WTC11 (cell line): ENCODE measurements around the gene ADAMTS10. TPM values are rescaled to one million over a fixed set of nuclear protein-coding genes. Genes with fewer than 3 reads are reported as not detected.
A peak's percentile ranks its signal among the peaks of the same experiment; 100 is the strongest.
"Not testable (repeated sequence)": the region's sequence is repeated elsewhere in the genome, so short reads cannot be mapped to it uniquely, and the experiment has no call there.

Source experiments
- ATAC-seq: fragments of 200-7000 bp; cut with Tn5 transposase; 2 replicates; pipeline ENCODE4 v1.10.0; 2021; ENCODE audit warnings: mild to moderate bottlenecking, moderate library complexity
- CTCF ChIA-PET: fragments of 300-600 bp; sonication (Branson Sonifier 250); formaldehyde crosslinking; loops from one replicate; lab custom pipeline; 2021; ENCODE audit warnings: antibody characterized with exemption; lab: Charles Lee
- POLR2A ChIA-PET: fragments of 350-600 bp; sonication (Branson Sonifier 250); formaldehyde crosslinking; loops from one replicate; lab custom pipeline; 2021; ENCODE audit warnings: antibody characterized with exemption; lab: Charles Lee
- DNase-seq: peaks from one replicate; pipeline ENCODE4 v3.0.0; 2021; ENCODE audit warnings: low spot score
- H3K27ac Mint-ChIP-seq: 2 replicates; pipeline ENCODE4 v1.8.0; 2021; ENCODE audit warnings: mixed read lengths
- H3K27me3 Mint-ChIP-seq: 2 replicates; pipeline ENCODE4 v1.8.0; 2021; ENCODE audit warnings: low read depth, mild to moderate bottlenecking, moderate library complexity, mixed read lengths
- H3K36me3 Mint-ChIP-seq: 2 replicates; pipeline ENCODE4 v1.8.0; 2021; ENCODE audit warnings: mixed read lengths
- H3K4me1 Mint-ChIP-seq: 2 replicates; pipeline ENCODE4 v1.8.0; 2022; ENCODE audit warnings: mixed read lengths
- H3K4me3 Mint-ChIP-seq: 2 replicates; pipeline ENCODE4 v1.8.0; 2021; ENCODE audit warnings: mild to moderate bottlenecking, moderate library complexity, mixed read lengths
- H3K9me3 Mint-ChIP-seq: 2 replicates; pipeline ENCODE4 v1.8.0; 2021; ENCODE audit warnings: mixed read lengths
- CREM ChIP-seq: sonication (generic); formaldehyde crosslinking; IDR thresholded peaks from 2 replicates; pipeline ENCODE4 v1.8.1; 2022; ENCODE audit warnings: mild to moderate bottlenecking, missing genetic modification reagents, moderate library complexity
- JAZF1 ChIP-seq: fragments of 250-450 bp; sonication (Bioruptor Pico); IDR thresholded peaks from 2 replicates; pipeline ENCODE4 v1.9.0; 2021; ENCODE audit warnings: moderate library complexity, mild to moderate bottlenecking, inconsistent platforms
- KAT7 ChIP-seq: sonication (generic); formaldehyde crosslinking; IDR thresholded peaks from 2 replicates; pipeline ENCODE4 v1.8.1; 2023; ENCODE audit warnings: missing genetic modification reagents, mild to moderate bottlenecking, borderline replicate concordance
- NFE2L1 ChIP-seq: sonication (generic); formaldehyde crosslinking; IDR thresholded peaks from 2 replicates; pipeline ENCODE4 v1.8.1; 2023; ENCODE audit warnings: missing genetic modification reagents
- ZNF232 ChIP-seq: sonication (generic); formaldehyde crosslinking; IDR thresholded peaks from 2 replicates; pipeline ENCODE4 v1.8.0; 2022; ENCODE audit warnings: mild to moderate bottlenecking, missing genetic modification reagents
- ZNF263 ChIP-seq: sonication (generic); formaldehyde crosslinking; IDR thresholded peaks from 2 replicates; pipeline ENCODE4 v1.8.1; 2022; ENCODE audit warnings: low read depth, mild to moderate bottlenecking, moderate library complexity, missing genetic modification reagents
- ZNF396 ChIP-seq: fragments of 250-450 bp; sonication (Bioruptor Pico); IDR thresholded peaks from 2 replicates; pipeline ENCODE4 v1.8.0; 2021; ENCODE audit warnings: mild to moderate bottlenecking, moderate library complexity, borderline replicate concordance
- ZNF423 ChIP-seq: fragments of 250-450 bp; sonication (Bioruptor Pico); IDR thresholded peaks from 2 replicates; pipeline ENCODE4 v2.1.2; 2022; ENCODE audit warnings: mild to moderate bottlenecking, moderate library complexity
- total RNA-seq: library from RNA; stranded (reverse); gene quantifications from 3 replicates; pipeline ENCODE4 v1.2.3, GENCODE V29; 2021
- TF ChIP-seq, protein P1 (sequence below): fragments of 250-450 bp; sonication (Bioruptor Pico); IDR thresholded peaks from 2 replicates; pipeline ENCODE4 v1.9.0; 2021; ENCODE audit warnings: moderate library complexity, mild to moderate bottlenecking, inconsistent platforms, borderline replicate concordance
- TF ChIP-seq, protein P2 (sequence below): sonication (generic); formaldehyde crosslinking; IDR thresholded peaks from 2 replicates; pipeline ENCODE4 v1.8.1; 2022; ENCODE audit warnings: low read depth, mild to moderate bottlenecking, moderate library complexity, missing genetic modification reagents, borderline replicate concordance
- TF ChIP-seq, protein P3 (sequence below): sonication (generic); formaldehyde crosslinking; IDR thresholded peaks from 2 replicates; pipeline ENCODE4 v1.8.0; 2022; ENCODE audit warnings: mild to moderate bottlenecking, missing genetic modification reagents
- TF ChIP-seq, protein P4 (sequence below): sonication (generic); formaldehyde crosslinking; IDR thresholded peaks from 2 replicates; pipeline ENCODE4 v1.8.1; 2023; ENCODE audit warnings: mild to moderate bottlenecking, missing genetic modification reagents

Gene ADAMTS10
- total RNA-seq, 1 experiment from 2014 or later, result 16.0 TPM

DNA sequence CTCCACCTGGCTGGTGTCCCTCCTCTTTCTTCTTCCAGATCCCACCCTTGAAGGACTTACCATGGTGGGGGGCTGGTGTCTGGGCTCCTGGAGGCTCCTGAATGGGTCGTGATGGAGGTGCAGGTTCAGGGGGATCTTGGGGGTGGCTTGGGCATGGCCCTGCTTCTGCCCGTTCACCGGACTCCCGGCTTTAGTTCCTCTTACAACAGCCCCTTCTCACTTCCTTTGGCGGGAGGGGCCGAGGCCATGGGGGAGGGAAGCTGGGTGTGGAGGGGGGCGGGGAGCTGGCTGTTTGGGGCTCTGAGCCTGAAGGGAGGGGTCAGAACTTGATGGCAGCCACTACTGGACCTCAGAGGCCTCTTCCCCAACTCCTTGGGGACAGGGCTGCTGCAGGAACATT is 33.3 kb downstream of the ADAMTS10 start, which contains the start of gene MYO1F:
Gene MYO1F (minus strand): TSS at position 196 of the 400 bp plus-strand sequence. CDS start 133 bp downstream, at position 63.
- Mint-ChIP-seq H3K9me3 (peaks cover 5% of the 10 kb centered on the region; the same call in 1 of the 2 replicates), H3K36me3 (no peaks in the 10 kb centered on the region), H3K4me1 (peaks cover 24% of the 10 kb centered on the region), H3K27ac (peak within 1 kb of the TSS; percentile 10; the same call in 1 of the 2 replicates)
- POLR2A ChIA-PET, result no interaction called here
- CTCF ChIA-PET, result interaction anchor here (0.6 to 6.0 kb wide), 15 partner anchors 8 to 224 kb away, joined by 3 to 88 read pairs (median 10); partner anchors contain the start of genes MARCHF2 and ZNF414
- TF ChIP-seq, protein P1, sequence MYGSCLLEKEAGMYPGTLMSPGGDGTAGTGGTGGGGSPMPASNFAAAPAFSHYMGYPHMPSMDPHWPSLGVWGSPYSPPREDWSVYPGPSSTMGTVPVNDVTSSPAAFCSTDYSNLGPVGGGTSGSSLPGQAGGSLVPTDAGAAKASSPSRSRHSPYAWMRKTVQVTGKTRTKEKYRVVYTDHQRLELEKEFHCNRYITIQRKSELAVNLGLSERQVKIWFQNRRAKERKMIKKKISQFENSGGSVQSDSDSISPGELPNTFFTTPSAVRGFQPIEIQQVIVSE (CRISPR knock-in tag), result no peak
- TF ChIP-seq NFE2L1 (CRISPR knock-in tag) (no peak), KAT7 (CRISPR knock-in tag) (no peak), ZNF423 (no peak), CREM (no peak), ZNF263 (CRISPR knock-in tag) (no peak)
- TF ChIP-seq, protein P2, sequence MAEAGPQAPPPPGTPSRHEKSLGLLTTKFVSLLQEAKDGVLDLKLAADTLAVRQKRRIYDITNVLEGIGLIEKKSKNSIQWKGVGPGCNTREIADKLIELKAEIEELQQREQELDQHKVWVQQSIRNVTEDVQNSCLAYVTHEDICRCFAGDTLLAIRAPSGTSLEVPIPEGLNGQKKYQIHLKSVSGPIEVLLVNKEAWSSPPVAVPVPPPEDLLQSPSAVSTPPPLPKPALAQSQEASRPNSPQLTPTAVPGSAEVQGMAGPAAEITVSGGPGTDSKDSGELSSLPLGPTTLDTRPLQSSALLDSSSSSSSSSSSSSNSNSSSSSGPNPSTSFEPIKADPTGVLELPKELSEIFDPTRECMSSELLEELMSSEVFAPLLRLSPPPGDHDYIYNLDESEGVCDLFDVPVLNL (CRISPR knock-in tag), result no peak
- TF ChIP-seq, protein P3, sequence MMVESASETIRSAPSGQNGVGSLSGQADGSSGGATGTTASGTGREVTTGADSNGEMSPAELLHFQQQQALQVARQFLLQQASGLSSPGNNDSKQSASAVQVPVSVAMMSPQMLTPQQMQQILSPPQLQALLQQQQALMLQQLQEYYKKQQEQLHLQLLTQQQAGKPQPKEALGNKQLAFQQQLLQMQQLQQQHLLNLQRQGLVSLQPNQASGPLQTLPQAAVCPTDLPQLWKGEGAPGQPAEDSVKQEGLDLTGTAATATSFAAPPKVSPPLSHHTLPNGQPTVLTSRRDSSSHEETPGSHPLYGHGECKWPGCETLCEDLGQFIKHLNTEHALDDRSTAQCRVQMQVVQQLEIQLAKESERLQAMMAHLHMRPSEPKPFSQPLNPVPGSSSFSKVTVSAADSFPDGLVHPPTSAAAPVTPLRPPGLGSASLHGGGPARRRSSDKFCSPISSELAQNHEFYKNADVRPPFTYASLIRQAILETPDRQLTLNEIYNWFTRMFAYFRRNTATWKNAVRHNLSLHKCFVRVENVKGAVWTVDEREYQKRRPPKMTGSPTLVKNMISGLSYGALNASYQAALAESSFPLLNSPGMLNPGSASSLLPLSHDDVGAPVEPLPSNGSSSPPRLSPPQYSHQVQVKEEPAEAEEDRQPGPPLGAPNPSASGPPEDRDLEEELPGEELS (CRISPR knock-in tag), result no peak
- TF ChIP-seq, all 79 proteins: peak for 0
- ATAC-seq, result no peak
- DNase-seq, result no peak
- Mint-ChIP-seq H3K4me3 (peak within 1 kb of the TSS; percentile 43; the same call in 1 of the 2 replicates), H3K27me3 (peaks cover 9% of the 10 kb centered on the region)

DNA sequence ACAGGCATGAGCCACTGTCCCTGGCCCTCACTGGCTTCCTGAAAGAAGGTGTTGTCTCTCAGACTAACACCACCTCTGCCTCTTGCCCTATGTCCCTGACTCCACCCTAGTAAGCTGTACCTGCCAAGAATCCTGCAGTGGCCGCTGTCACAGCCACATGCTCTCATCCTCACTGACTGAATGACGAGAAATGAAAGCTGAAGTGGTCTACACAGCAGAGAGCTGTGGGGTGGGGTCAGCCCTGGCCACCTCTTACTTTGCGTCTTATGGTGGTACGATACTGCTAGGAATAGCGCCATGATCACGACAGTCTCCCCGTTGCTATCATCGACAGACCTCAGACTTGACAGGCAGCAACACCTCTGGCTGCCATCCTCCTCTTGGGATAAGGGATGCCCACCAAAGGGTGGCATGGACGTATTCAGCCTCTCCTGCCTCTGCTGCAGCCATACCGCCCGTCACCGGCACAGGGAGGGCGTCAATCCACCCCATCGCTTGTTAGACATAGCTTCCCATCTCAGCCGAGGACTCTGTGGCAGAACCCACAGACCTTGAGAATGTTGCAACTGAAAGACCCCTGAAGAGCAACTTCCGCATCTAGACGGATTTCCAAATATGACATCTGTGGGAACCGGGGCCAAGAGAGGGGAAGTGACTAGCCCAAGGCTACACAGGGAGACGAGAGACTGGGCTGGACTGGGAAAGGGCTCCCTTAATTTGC is 34.1 kb downstream of the ADAMTS10 start:
- Mint-ChIP-seq H3K9me3 (peaks cover 5% of the 10 kb centered on the region; the same call in 1 of the 2 replicates), H3K27me3 (peaks cover 9% of the 10 kb centered on the region), H3K36me3 (no peaks in the 10 kb centered on the region), H3K4me1 (peaks cover 24% of the 10 kb centered on the region), H3K27ac (peak overlapping the region; percentile 10; the same call in 1 of the 2 replicates), H3K4me3 (no peak overlapping the region)
- DNase-seq (no peak), ATAC-seq (no peak)
- TF ChIP-seq, protein P4, sequence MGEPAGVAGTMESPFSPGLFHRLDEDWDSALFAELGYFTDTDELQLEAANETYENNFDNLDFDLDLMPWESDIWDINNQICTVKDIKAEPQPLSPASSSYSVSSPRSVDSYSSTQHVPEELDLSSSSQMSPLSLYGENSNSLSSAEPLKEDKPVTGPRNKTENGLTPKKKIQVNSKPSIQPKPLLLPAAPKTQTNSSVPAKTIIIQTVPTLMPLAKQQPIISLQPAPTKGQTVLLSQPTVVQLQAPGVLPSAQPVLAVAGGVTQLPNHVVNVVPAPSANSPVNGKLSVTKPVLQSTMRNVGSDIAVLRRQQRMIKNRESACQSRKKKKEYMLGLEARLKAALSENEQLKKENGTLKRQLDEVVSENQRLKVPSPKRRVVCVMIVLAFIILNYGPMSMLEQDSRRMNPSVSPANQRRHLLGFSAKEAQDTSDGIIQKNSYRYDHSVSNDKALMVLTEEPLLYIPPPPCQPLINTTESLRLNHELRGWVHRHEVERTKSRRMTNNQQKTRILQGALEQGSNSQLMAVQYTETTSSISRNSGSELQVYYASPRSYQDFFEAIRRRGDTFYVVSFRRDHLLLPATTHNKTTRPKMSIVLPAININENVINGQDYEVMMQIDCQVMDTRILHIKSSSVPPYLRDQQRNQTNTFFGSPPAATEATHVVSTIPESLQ (CRISPR knock-in tag), result no peak
- no peak for TF ChIP-seq ZNF232 (CRISPR knock-in tag)
- ChIA-PET CTCF (interaction anchor here (1.3 to 4.3 kb wide), 7 partner anchors 10 to 224 kb away, joined by 4 to 19 read pairs (median 6); no protein-coding TSS in a partner anchor), POLR2A (no interaction called here)

DNA sequence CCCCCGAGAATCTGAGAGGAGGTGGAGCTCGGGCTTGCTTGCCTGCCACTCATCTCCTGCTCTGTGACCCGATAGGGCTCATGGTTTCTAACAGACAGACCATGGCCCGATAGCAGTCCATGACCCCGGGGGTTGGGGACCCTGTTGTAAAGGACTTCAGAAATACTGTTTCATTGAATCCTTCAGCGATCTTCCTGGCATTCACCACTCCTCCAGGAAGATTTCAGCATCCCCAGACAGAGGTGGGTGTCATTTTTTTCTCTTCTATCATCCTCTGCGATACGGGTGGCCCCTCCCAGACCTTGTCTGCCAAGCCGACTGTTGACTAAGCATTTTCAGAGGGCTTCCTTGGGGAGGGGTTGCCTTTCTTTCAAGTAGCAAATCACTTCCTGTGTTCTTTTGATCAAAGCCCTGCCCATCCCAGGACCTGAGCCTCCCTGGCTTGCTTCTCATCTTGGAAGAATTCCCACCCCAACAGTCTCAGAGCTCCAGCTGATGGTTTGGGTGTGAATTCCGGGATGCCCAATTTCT is 35.0 kb downstream of the ADAMTS10 start:
- no peak for DNase-seq
- H3K27ac Mint-ChIP-seq, result no peak overlapping the region
- ATAC-seq, result peak; percentile 39
- no peaks in the 10 kb centered on the region for H3K36me3 Mint-ChIP-seq
- H3K4me3 Mint-ChIP-seq, result peak overlapping the region; percentile 11; the same call in 1 of the 2 replicates
- TF ChIP-seq ZNF396 (CRISPR knock-in tag) (no peak), JAZF1 (CRISPR knock-in tag) (no peak)
- TF ChIP-seq, protein P2 (CRISPR knock-in tag), result no peak
- TF ChIP-seq, all 79 proteins: peak for 0
- POLR2A ChIA-PET, result no interaction called here
- Mint-ChIP-seq H3K27me3 (peaks cover 9% of the 10 kb centered on the region), H3K4me1 (peaks cover 24% of the 10 kb centered on the region), H3K9me3 (peaks cover 5% of the 10 kb centered on the region; the same call in 1 of the 2 replicates)
- CTCF ChIA-PET, result interaction anchor here (1.3 to 4.3 kb wide), 5 partner anchors 11 to 223 kb away, joined by 4 to 19 read pairs (median 6); no protein-coding TSS in a partner anchor

DNA sequence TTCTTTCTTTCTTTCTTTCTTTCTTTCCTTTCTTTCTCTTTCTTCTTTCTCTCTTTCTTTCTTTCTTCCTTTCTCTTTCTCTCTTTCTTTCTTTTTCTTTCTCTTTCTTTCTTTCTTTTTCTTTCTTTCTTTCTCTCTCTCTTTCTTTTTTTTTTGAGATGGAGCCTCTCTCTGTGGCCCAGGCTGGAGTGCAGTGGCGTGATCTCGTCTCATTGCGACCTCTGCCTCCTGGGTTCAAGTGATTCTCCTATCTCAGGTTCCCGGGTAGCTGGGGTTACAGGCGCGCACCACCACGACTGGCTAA is 35.9 kb downstream of the ADAMTS10 start:
- H3K27ac Mint-ChIP-seq, H3K9me3 Mint-ChIP-seq, H3K4me3 Mint-ChIP-seq, H3K27me3 Mint-ChIP-seq, H3K36me3 Mint-ChIP-seq, DNase-seq, ATAC-seq, CTCF ChIA-PET: not testable (repeated sequence)
- POLR2A ChIA-PET, result interaction anchor here (0.7 kb wide), 1 partner anchor 134 kb away, joined by 3 read pairs; no protein-coding TSS in a partner anchor
- H3K4me1 Mint-ChIP-seq, result peaks cover 24% of the 10 kb centered on the region
